ENCODE results near the gene DHTKD1. TPM values are rescaled to one million over a fixed set of nuclear protein-coding genes. Genes with fewer than 3 reads are reported as not detected.

The DHTKD1 gene
- total RNA-seq, 1 donor, result 29.3 TPM

GRCh38 chr10:12045596-12045995 lies 23.2 kb upstream of the DHTKD1 start:
- Histone ChIP-seq H3K4me3 (ENCODE audit: insufficient read depth, low read length) (no peak overlapping the region), H3K4me2 (ENCODE audit: insufficient read depth, low read length) (no peak overlapping the region), H4K20me1 (ENCODE audit: insufficient read depth, low read length) (peaks cover 3% of the 10 kb centered on the region), H3K27me3 (ENCODE audit: insufficient read depth, low read length) (no peaks in the 10 kb centered on the region), H3K4me1 (ENCODE audit: insufficient read depth, low read length) (peaks cover 14% of the 10 kb centered on the region), H3K9me3 (ENCODE audit: low read depth, low read length) (no peaks in the 10 kb centered on the region), H3K27ac (ENCODE audit: low read depth, low read length) (no peak overlapping the region), H2AFZ (ENCODE audit: low read length) (peak overlapping the region; percentile 78), H3K36me3 (ENCODE audit: insufficient read depth, low read length) (no peaks in the 10 kb centered on the region), H3K79me2 (ENCODE audit: insufficient read depth, low read length) (peaks cover 20% of the 10 kb centered on the region)
- DNase-seq (ENCODE audit: insufficient read length, low spot score, missing footprints), result no peak
- no peak for TF ChIP-seq CTCF (IDR thresholded peaks at IDR 0.05; ENCODE audit: extremely low read depth, low read depth, low read length)

DNA sequence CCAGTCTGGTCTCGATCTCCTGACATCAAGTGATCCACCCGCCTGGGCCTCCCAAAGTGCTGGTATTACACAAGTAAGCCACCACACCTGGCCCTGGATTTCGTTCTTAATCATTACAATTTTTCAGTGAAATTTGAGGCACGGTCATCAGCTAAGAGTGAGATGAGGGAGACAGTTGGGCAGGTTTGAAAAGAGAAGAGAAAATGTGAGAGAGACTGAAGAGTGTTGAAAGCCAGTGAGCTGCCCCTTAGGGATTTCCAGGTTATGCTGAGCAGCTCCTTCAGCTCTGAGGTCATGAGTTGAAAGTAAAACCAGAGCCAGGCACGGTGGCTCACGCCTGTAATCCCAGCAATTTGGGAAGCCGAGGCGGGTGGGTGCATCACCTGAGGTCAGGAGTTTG lies 20.2 kb upstream of the DHTKD1 start:
- Histone ChIP-seq H3K36me3 (ENCODE audit: insufficient read depth, low read length) (no peaks in the 10 kb centered on the region), H3K4me1 (ENCODE audit: insufficient read depth, low read length) (peaks cover 12% of the 10 kb centered on the region), H3K27me3 (ENCODE audit: insufficient read depth, low read length) (no peaks in the 10 kb centered on the region), H4K20me1 (ENCODE audit: insufficient read depth, low read length) (no peaks in the 10 kb centered on the region), H3K27ac (ENCODE audit: low read depth, low read length) (no peak overlapping the region), H3K4me3 (ENCODE audit: insufficient read depth, low read length) (no peak overlapping the region), H3K79me2 (ENCODE audit: insufficient read depth, low read length) (no peaks in the 10 kb centered on the region), H3K4me2 (ENCODE audit: insufficient read depth, low read length) (no peak overlapping the region), H3K9me3 (ENCODE audit: low read depth, low read length) (no peaks in the 10 kb centered on the region), H2AFZ (ENCODE audit: low read length) (no peak overlapping the region)
- no peak for TF ChIP-seq CTCF (IDR thresholded peaks at IDR 0.05; ENCODE audit: extremely low read depth, low read depth, low read length)
- no peak for DNase-seq (ENCODE audit: insufficient read length, low spot score, missing footprints)

DNA sequence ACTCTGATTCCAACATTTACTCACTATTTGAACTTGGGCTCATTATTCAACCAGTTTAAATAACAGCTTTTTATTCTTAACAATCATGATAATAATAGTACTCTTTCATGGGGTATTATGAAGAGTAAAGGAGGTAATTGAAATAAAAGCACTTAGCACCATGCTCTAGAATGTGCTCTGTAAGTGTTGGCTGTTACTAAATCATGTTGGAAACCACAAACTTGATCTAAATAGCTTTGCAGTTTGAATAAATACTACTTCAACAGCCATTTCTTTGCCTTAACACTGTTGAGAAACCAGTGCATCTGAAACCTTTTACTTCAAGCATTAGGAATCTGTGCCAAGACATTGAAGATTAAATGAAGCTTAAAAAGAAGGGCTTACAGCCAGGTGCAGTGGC lies 18.2 kb upstream of the DHTKD1 start:
- Histone ChIP-seq H3K27ac (ENCODE audit: low read depth, low read length) (no peak overlapping the region), H3K9me3 (ENCODE audit: low read depth, low read length) (no peaks in the 10 kb centered on the region), H3K27me3 (ENCODE audit: insufficient read depth, low read length) (no peaks in the 10 kb centered on the region), H3K4me2 (ENCODE audit: insufficient read depth, low read length) (no peak overlapping the region), H3K79me2 (ENCODE audit: insufficient read depth, low read length) (no peaks in the 10 kb centered on the region), H4K20me1 (ENCODE audit: insufficient read depth, low read length) (no peaks in the 10 kb centered on the region), H3K4me3 (ENCODE audit: insufficient read depth, low read length) (no peak overlapping the region), H2AFZ (ENCODE audit: low read length) (no peak overlapping the region), H3K4me1 (ENCODE audit: insufficient read depth, low read length) (peaks cover 15% of the 10 kb centered on the region), H3K36me3 (ENCODE audit: insufficient read depth, low read length) (no peaks in the 10 kb centered on the region)
- DNase-seq (ENCODE audit: insufficient read length, low spot score, missing footprints), result no peak
- no peak for TF ChIP-seq CTCF (IDR thresholded peaks at IDR 0.05; ENCODE audit: extremely low read depth, low read depth, low read length)

DNA sequence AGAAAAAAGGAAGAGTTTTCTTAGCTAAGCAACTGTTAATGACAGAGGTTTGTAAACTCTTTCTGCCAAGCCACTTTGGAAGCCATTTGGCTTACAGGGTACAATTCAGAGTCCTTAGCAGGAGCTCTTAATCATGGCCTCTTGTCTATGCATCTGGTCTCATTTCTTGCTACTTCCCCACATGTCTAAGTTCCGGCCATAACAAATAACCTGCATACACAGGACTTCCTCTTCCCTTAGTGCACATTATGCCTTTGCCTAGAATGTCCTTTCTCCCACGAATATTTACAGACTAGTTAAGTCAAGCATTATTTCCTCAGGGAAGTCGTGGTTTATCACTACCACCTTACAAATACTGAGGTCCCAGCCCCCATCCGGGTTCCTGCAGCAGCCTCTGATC lies 17.5 kb upstream of the DHTKD1 start:
- no peaks in the 10 kb centered on the region for H3K36me3 ChIP-seq (ENCODE audit: insufficient read depth, low read length)
- H3K27ac ChIP-seq (ENCODE audit: low read depth, low read length), result no peak overlapping the region
- no peaks in the 10 kb centered on the region for H3K9me3 ChIP-seq (ENCODE audit: low read depth, low read length)
- H3K79me2 ChIP-seq (ENCODE audit: insufficient read depth, low read length), result no peaks in the 10 kb centered on the region
- TF ChIP-seq CTCF (IDR thresholded peaks at IDR 0.05; ENCODE audit: extremely low read depth, low read depth, low read length), result no peak
- H3K27me3 ChIP-seq (ENCODE audit: insufficient read depth, low read length), result no peaks in the 10 kb centered on the region
- H3K4me2 ChIP-seq (ENCODE audit: insufficient read depth, low read length), result no peak overlapping the region
- no peaks in the 10 kb centered on the region for H4K20me1 ChIP-seq (ENCODE audit: insufficient read depth, low read length)
- no peak overlapping the region for H3K4me3 ChIP-seq (ENCODE audit: insufficient read depth, low read length)
- DNase-seq (ENCODE audit: insufficient read length, low spot score, missing footprints), result no peak
- peaks cover 15% of the 10 kb centered on the region for H3K4me1 ChIP-seq (ENCODE audit: insufficient read depth, low read length)
- no peak overlapping the region for H2AFZ ChIP-seq (ENCODE audit: low read length)

All from osteoblast (primary cell).